Aorta (tissue), 5 donors: ENCODE measurements around the gene IGFBP3. TPM values are rescaled to one million over a fixed set of nuclear protein-coding genes. Genes with fewer than 3 reads are reported as not detected.
A peak's percentile ranks its signal among the peaks of the same experiment; 100 is the strongest.

Experiments used
- ATAC-seq: fragments of 200-7000 bp; cut with Tn5 transposase; one replicate; pipeline ENCODE4 v1.9.1; 2022; ENCODE audit warnings: moderate library complexity; ENCODE audit not compliant: low FRiP score
- DNase-seq, 2 donors: peaks; one replicate each; pipeline ENCODE4 v3.0.0-alpha.2; 2020
- H3K27ac ChIP-seq, 2 donors: one replicate each; pipeline ENCODE4 v1.5.1; 2013; ENCODE audit warnings: low read length in 2 of 2, mild to moderate bottlenecking in 2 of 2, moderate library complexity in 2 of 2, control low read depth in 1 of 2, inconsistent platforms in 1 of 2, low read depth in 1 of 2
- H3K27me3 ChIP-seq, 2 donors: one replicate each; pipeline ENCODE4 v1.6.1; 2013; ENCODE audit warnings: control low read depth in 1 of 2, low read length in 1 of 2, mild to moderate bottlenecking in 1 of 2, moderate library complexity in 1 of 2; ENCODE audit not compliant: insufficient read depth in 2 of 2, control insufficient read depth in 1 of 2
- H3K36me3 ChIP-seq, 2 donors: one replicate each; pipeline ENCODE4 v1.6.1; 2013; ENCODE audit warnings: control low read depth in 1 of 2, low read length in 1 of 2, mild to moderate bottlenecking in 1 of 2; ENCODE audit not compliant: insufficient read depth in 2 of 2, control insufficient read depth in 1 of 2
- H3K4me1 ChIP-seq, 2 donors: one replicate each; pipeline ENCODE4 v1.6.1; 2013; ENCODE audit warnings: low read length in 2 of 2, control low read depth in 1 of 2, mild to moderate bottlenecking in 1 of 2, moderate library complexity in 1 of 2; ENCODE audit not compliant: insufficient read depth in 2 of 2, control insufficient read depth in 1 of 2
- H3K4me3 ChIP-seq, 2 donors: one replicate each; pipeline ENCODE4 v1.5.1; 2013; ENCODE audit warnings: low read length in 2 of 2, control low read depth in 1 of 2, mild to moderate bottlenecking in 1 of 2
- H3K9me3 ChIP-seq: one replicate; pipeline ENCODE4 v1.6.1; 2013; ENCODE audit warnings: mild to moderate bottlenecking, low read length; ENCODE audit not compliant: control insufficient read depth
- WGBS, 2 donors: extraction: QIAGEN DNeasy Blood & Tissue Kit; methylation state at CpG; one replicate each; pipeline ENCODE4 v1.1.7; 2013; 5-methylcytosine and 5-hydroxymethylcytosine counted together
- intact Hi-C, 2 donors: fragments of 100-400 bp; cut with DNase I; formaldehyde crosslinking; loops; one replicate each; pipeline versions ENCODE4 v1.14.2 to v1.15.0; 2022
- polyA plus RNA-seq, 2 donors: library from polyadenylated mRNA; stranded (reverse); fragments of 200-250 nt; gene quantifications; one replicate each; pipeline ENCODE4 v1.2.3, GENCODE V29; 2013
- total RNA-seq, 2 donors: library from RNA; stranded (reverse); fragmentation: NEBNext Ultra II Directional; extraction: Animal tissue kit (Norgen Biotek cat#: 25700); gene quantifications; one replicate each; pipeline ENCODE4 v1.2.1, GENCODE V29; 2021
- donor health status: healthy with polysubstance abuse.
- donor health status: Bipolar disorder and iron deficiency.
- donor health status: DM: no; HTN: no; CAD: no.
- donor health status: DM: no; HTN: no; CAD: no.
- donor health status: DM: yes; HTN: yes; CAD: no.

The IGFBP3 gene
- total and polyA plus RNA-seq, 4 donors, result 143 to 255 (median 186) TPM

DNA sequence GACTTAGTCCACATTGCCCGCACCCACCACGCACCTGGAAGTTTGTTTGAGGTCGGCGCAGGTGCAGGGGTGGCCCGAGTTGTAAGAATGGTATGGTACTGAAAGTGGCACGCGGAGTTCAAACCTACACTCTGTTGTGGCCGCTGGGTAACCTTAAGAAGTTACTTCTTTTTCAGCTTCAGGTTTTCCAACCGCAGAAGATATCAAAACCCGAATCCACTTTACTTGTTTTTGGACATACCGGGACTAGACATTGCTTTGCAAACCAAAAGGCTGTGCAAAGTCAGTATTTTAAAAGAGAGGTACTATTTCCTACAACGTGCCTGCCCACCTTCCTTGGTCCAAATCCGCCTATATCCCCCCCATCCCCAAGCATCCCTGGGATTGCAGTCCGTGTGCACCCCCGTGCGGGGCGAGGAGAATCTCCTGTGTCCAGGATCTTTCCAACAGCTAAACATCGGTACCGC, 1.0 kb downstream of the IGFBP3 start:
- Histone ChIP-seq H3K27ac (no peak overlapping the region), H3K36me3 (peaks cover 0 to 1% of the 10 kb centered on the region in 2 donors), H3K9me3 (no peaks in the 10 kb centered on the region), H3K27me3 (no peaks in the 10 kb centered on the region), H3K4me3 (peak overlapping the region; percentile 70 to 75), H3K4me1 (no peaks in the 10 kb centered on the region)
- 3 to 5% methylated on average over 19 of the region's 19 CpGs for WGBS, 2 donors
- ATAC-seq (no peak), DNase-seq (no peak)
- intact Hi-C loops, result loop anchor here (2.0 to 10.0 kb wide), 6 partner anchors 227 to 1332 kb away; no protein-coding TSS in a partner anchor

DNA sequence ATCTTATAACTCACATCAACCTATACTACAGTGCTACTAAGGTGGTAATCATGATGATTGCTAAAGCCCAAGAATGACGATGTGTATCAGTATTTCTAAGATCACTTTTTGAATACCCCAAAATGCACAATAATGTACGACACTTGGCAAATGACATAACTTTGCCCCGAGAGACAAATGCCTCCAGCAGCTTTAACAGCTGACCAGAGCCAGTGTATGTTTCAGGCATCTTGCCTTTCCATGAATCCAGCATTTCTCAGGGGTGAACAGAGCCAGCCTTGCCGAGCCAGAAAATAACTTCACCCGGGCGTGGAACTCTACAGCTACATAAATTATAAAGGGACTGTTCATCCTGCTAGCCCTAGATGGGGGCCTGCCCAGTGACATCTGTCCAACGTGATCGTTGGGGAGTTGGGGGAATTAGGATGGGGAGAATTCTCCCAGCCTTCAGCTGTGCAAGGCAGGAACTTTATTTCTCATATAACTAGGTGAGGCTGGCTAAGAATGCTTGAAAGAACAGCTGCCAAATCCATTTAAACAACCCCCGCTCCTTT, 1.8 kb downstream of the IGFBP3 start:
- H3K9me3 ChIP-seq, result no peaks in the 10 kb centered on the region
- H3K4me3 ChIP-seq, result peak overlapping the region; percentile 0 to 70
- no peak overlapping the region for H3K27ac ChIP-seq
- DNase-seq (no peak), ATAC-seq (no peak)
- 7 to 9% methylated on average over 9 of the region's 9 CpGs for WGBS, 2 donors
- H3K36me3 ChIP-seq, result peaks cover 0 to 7% of the 10 kb centered on the region in 2 donors
- intact Hi-C loops, result loop anchor here in 1 of 2 donors (5.0 kb wide), 1 partner anchor 1333 kb away; no protein-coding TSS in a partner anchor
- H3K27me3 ChIP-seq, result no peaks in the 10 kb centered on the region
- H3K4me1 ChIP-seq, result no peaks in the 10 kb centered on the region

DNA sequence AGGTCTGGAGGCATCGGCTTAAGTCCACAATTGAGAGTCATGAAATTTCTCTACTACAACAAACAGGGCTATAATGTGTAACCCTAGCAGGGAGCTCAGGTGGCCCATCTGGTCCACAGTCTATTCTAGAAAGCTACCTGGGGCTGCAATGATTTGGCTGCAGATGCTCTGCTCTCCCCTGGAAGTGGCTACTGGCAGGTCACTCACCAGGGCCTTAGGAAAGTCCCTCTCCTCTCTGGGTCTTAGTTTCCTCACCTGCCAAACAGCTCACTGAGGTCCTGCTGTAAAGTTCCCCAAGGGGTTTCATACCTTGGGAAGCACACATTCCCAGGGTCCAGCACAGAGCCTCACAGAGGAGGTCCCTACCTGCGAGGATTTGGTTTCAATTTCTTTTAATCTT, 2.5 kb downstream of the IGFBP3 start:
- H3K27me3 ChIP-seq, result no peaks in the 10 kb centered on the region
- no peak overlapping the region for H3K27ac ChIP-seq
- H3K4me3 ChIP-seq, result no peak overlapping the region
- DNase-seq, result no peak
- no peak for ATAC-seq
- no peaks in the 10 kb centered on the region for H3K4me1 ChIP-seq
- no peaks in the 10 kb centered on the region for H3K9me3 ChIP-seq
- peaks cover 0 to 7% of the 10 kb centered on the region in 2 donors for H3K36me3 ChIP-seq
- intact Hi-C loops, result loop anchor here in 1 of 2 donors (5.0 kb wide), 1 partner anchor 1334 kb away; no protein-coding TSS in a partner anchor
- 74 to 80% methylated on average over 2 of the region's 2 CpGs for WGBS, 2 donors

GRCh38 chr7:45917658-45918057, 3.4 kb downstream of the IGFBP3 start:
- ATAC-seq (peak; percentile 68), DNase-seq (peak; percentile 85 to 96)
- no peaks in the 10 kb centered on the region for H3K27me3 ChIP-seq
- WGBS, 2 donors, result 3 to 7% methylated on average over 15 of the region's 15 CpGs
- H3K36me3 ChIP-seq, result peaks cover 0 to 7% of the 10 kb centered on the region in 2 donors
- no peak overlapping the region for H3K4me3 ChIP-seq
- H3K4me1 ChIP-seq, result no peaks in the 10 kb centered on the region
- H3K9me3 ChIP-seq, result no peaks in the 10 kb centered on the region
- no peak overlapping the region for H3K27ac ChIP-seq
- intact Hi-C loops, result loop anchor here (1.0 to 5.0 kb wide), 2 partner anchors 1262 to 1335 kb away; no protein-coding TSS in a partner anchor

GRCh38 chr7:45917064-45917463, 4.0 kb downstream of the IGFBP3 start:
- Histone ChIP-seq H3K9me3 (no peaks in the 10 kb centered on the region), H3K27me3 (no peaks in the 10 kb centered on the region), H3K4me1 (no peaks in the 10 kb centered on the region), H3K27ac (no peak overlapping the region), H3K4me3 (no peak overlapping the region), H3K36me3 (peaks cover 0 to 7% of the 10 kb centered on the region in 2 donors)
- 87 to 89% methylated on average over 14 of the region's 14 CpGs for WGBS, 2 donors
- no peak for ATAC-seq
- no peak for DNase-seq
- intact Hi-C loops, result loop anchor here (1.0 to 5.0 kb wide), 2 partner anchors 1262 to 1335 kb away; no protein-coding TSS in a partner anchor

DNA sequence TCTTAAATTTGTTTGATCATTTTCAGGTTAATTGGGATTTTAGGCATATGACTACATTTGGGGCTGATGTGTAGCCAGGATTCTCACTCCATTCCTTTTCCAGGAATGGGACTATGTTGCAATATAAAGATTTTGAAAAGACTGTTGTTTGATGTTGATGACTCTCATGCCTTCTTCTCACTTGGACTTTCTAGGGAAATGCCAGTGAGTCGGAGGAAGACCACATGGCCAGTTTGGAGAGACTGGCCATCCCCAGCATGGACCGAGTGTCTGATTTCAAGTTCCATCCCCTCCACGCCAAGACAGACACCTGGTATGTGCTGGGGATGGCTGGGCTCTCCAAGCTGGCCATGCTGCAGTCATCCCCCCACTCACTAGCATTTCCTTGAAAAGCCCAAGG, 5.5 kb downstream of the IGFBP3 start:
- no peak for DNase-seq
- Histone ChIP-seq H3K36me3 (peaks cover 0 to 7% of the 10 kb centered on the region in 2 donors), H3K27me3 (no peaks in the 10 kb centered on the region), H3K4me3 (no peak overlapping the region), H3K9me3 (no peaks in the 10 kb centered on the region), H3K4me1 (no peaks in the 10 kb centered on the region), H3K27ac (no peak overlapping the region)
- no peak for ATAC-seq
- intact Hi-C loops, result loop anchor here (2.0 to 5.0 kb wide), 2 partner anchors 437 to 1337 kb away; no protein-coding TSS in a partner anchor
- 92 to 94% methylated on average over 3 of the region's 3 CpGs for WGBS, 2 donors

- no peak overlapping the region for H3K4me3 ChIP-seq
- no peaks in the 10 kb centered on the region for H3K9me3 ChIP-seq
- H3K27ac ChIP-seq, result no peak overlapping the region
- ATAC-seq (no peak), DNase-seq (no peak)
- no peaks in the 10 kb centered on the region for H3K4me1 ChIP-seq
- 94 to 95% methylated on average over 12 of the region's 12 CpGs for WGBS, 2 donors
- H3K36me3 ChIP-seq, result peaks cover 0 to 7% of the 10 kb centered on the region in 2 donors
- intact Hi-C loops, result loop anchor here (2.0 to 5.0 kb wide), 2 partner anchors 438 to 1337 kb away; no protein-coding TSS in a partner anchor
- no peaks in the 10 kb centered on the region for H3K27me3 ChIP-seq
These were observed 6.2 kb downstream of the IGFBP3 start for GRCh38 chr7:45914911-45915310.

- ATAC-seq, result no peak
- WGBS, 2 donors, result 91 to 93% methylated on average over 7 of the region's 7 CpGs
- intact Hi-C loops, result no loop called here
These were observed 8.1 kb downstream of the IGFBP3 start for GRCh38 chr7:45912972-45913371.

DNA sequence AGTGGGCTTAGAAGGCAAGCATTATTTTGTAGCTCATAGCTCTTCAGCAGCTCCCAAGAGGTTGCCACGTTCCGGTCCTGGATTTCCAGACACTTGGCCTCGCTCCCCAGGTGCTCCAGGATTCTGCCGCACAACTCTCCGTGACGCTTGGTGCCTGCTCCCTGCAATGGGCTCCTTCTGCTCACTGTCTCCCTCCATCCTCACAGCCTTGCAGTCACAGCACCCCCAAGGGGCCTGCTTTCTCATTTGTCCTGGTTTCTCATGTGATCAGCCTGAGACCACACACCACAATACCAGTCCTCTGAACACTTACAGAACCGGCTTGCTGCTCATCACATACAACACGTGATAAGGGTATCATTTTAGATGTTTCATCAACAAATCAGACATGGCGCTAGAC, 9.8 kb downstream of the IGFBP3 start:
- H3K27ac ChIP-seq, result no peak overlapping the region
- H3K4me3 ChIP-seq, result no peak overlapping the region
- WGBS, 2 donors, result 93 to 95% methylated on average over 6 to 9 of the region's 9 CpGs
- no peaks in the 10 kb centered on the region for H3K4me1 ChIP-seq
- peaks cover 0 to 9% of the 10 kb centered on the region in 2 donors for H3K36me3 ChIP-seq
- DNase-seq (no peak), ATAC-seq (no peak)
- intact Hi-C loops, result no loop called here
- no peaks in the 10 kb centered on the region for H3K9me3 ChIP-seq
- no peaks in the 10 kb centered on the region for H3K27me3 ChIP-seq

More at GRCh38 chr7:45912972-45913371, 8.1 kb downstream of the IGFBP3 start:
- H3K9me3 ChIP-seq, result no peaks in the 10 kb centered on the region
- H3K4me1 ChIP-seq, result no peaks in the 10 kb centered on the region
- H3K36me3 ChIP-seq, result peaks cover 0 to 9% of the 10 kb centered on the region in 2 donors
- DNase-seq, result no peak
- H3K27me3 ChIP-seq, result no peaks in the 10 kb centered on the region
- no peak overlapping the region for H3K27ac ChIP-seq
- H3K4me3 ChIP-seq, result no peak overlapping the region
